NOMO-1 treated with dmso at 0.1 percent for 144 hours (cell line): ENCODE data around the gene SPOCK2.
"Not testable (repeated sequence)": the region's sequence is repeated elsewhere in the genome, so short reads cannot be mapped to it uniquely, and the experiment has no call there.

Source experiments
- DNase-seq: peaks from one replicate; lab custom pipeline; 2025; ENCODE audit not compliant: unreplicated experiment; lab: John Stamatoyannopoulos, UW

Gene SPOCK2, protein sequence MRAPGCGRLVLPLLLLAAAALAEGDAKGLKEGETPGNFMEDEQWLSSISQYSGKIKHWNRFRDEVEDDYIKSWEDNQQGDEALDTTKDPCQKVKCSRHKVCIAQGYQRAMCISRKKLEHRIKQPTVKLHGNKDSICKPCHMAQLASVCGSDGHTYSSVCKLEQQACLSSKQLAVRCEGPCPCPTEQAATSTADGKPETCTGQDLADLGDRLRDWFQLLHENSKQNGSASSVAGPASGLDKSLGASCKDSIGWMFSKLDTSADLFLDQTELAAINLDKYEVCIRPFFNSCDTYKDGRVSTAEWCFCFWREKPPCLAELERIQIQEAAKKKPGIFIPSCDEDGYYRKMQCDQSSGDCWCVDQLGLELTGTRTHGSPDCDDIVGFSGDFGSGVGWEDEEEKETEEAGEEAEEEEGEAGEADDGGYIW

DNA sequence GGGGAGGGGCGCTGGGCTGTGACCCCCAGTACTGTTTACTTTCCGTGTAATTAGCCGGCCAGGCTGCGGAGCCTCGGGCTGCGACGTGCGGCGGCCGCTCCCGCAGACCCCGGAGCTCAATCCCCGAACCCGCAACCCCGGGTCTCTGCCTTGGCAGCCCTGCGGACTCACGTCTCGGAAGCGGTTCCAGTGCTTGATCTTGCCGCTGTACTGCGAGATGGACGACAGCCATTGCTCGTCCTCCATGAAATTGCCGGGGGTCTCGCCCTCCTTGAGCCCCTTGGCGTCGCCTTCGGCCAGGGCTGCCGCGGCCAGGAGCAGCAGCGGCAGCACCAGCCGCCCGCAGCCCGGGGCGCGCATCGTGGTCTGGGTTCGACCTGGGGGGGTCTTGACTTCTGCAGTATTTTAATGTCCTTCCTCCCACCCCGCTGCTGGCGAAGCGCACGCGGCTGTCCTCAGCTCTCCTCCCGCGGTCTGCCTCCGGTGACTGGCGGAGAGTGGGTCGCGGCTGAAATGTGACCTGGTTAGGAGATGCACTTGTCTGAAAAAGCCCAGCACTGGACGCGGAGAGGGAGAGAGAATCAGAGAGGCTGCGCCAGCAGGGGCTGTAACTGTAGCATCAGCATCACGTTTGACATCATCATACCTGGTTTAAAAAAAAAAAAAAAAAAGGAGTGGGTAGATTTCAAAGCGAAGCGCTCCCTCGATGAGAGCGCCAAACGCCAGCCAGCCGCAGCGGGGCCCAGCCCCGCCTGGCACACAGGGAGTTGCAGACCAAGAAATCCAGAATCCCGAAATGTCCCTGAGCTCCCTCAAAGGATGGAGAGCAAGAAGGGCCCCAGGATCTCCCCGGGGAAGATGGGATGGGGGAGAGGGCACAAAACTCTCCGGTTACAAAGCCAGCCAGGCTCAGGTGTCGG lies at the start of gene SPOCK2:
Gene SPOCK2 (minus strand): TSS at position 583 of the 920 bp plus-strand sequence. CDS start 223 bp downstream, at position 360.
- DNase-seq, result no peak

- no peak for DNase-seq
Measured at GRCh38 chr10:72137583-72137982, 49.2 kb upstream of the SPOCK2 start.

- DNase-seq, result not testable (repeated sequence)
Measured at GRCh38 chr10:72136225-72136624, 47.9 kb upstream of the SPOCK2 start.

DNA sequence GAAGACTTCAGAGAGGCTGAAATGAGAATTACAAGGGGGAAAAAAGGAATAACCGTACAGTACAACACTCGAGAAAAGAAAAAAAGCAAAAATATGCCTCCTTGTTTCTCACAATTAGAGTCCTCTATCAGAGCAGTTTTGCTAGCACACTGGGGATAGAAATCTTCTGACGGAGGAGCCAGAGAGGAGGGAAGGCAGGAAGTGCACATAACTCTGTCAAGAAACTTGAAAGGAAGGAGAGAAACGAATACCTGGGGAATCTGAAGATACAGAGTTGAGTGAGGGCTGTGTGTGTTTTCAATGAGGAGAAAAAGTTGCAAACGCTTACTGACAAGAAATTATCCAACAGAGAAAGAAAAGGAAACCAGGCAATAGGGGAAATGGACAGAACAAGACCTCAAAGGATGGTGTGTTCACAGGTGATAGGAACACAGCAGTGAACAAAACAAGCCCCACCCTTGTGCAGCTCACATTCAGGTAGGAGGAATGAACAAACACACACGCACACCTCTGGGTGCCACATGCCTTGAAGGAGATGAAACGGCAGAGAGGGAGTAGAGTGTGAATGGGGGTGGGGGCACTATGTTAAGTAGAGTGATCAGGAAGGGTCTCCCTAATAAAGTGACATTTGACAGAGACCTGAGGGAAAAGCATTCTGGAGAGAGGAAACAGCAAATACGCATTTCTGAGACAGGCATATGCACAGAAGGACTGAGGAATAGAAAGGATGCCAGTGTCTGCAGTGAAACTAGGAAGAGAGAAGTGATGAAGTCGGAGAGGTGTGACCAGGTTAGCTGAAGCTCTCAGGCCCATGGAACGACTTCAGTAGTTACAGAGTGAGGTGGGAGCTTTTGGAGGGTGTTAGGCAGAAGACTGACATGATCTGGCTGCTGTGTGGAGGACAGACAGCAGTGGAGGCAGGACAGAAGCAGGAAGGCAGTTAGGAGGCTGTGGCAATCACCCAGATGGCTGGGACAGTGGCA lies 46.7 kb upstream of the SPOCK2 start:
- no peak for DNase-seq

DNA sequence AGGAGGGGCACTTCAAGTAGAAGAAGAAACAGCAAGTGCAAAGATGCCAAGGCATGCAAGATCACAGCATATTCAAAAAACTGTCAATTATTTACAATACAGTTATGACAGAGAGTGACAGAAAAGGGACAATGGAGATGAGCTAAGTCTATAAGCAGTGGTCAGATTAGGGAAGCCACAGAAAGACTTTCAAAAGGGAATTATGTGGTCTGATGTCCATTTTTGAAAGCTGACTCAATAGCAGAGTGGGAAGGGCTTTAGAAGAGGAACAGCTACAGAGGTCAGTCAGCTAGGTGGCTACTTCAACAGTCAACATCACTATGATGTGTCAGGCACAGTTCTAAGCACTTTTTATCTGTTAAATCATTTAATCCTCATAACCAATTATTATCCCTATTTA lies 45.2 kb upstream of the SPOCK2 start:
- DNase-seq, result no peak

DNA sequence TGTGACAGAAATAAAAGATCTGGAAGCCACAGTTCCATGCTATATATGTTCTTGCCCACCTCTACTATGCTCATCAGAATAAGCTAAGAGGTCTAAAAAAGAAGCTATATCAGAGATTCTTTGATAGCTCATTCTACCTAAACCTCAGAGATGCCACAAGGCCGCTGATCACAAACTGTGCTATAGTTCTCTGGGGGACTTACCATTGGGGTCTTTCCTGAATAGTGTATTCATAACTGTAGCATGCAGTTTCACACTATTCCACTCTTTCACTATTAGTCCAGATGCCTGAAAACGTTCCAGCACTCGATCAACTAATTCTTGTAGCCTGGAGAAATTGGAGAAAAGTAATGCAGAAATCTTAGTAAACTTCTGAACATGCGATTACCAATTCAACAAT lies 44.5 kb upstream of the SPOCK2 start:
- no peak for DNase-seq

DNA sequence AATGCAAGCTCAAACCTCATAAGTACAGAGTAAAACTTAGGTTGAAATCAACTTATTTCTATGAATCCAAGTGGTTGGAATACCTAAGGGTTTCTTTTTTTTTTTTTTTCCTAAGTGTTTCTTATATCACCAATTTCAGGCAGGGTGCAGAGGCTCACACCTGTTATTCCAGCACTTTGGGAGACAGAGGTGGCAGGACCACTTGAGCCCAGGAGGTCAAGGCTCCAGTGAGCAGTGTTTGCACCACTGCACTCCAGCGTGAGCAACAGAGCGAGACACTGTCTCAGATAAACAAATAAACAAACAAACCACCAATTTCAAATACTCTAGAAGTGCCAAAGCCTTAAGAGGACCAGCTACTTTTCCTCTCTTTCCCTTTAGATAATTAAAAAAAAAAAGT lies 39.2 kb upstream of the SPOCK2 start:
- DNase-seq, result no peak

DNA sequence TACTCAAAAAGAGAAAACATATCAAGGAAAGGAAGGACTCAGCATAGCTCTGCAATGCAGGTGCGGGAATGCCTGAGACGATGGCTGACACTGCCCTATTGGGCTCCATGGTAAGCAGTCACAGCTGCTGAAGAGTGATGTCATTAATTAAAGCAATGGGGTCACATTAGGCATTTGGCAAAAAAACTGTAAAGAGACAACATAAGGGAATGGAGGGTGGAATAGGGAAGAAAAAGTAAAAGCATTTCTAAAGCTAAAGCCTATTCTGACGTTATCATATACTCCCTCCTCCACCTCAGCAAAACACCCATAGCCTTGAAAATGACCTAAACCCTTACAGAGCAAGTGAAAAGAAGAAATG lies 38.5 kb upstream of the SPOCK2 start:
- no peak for DNase-seq

DNA sequence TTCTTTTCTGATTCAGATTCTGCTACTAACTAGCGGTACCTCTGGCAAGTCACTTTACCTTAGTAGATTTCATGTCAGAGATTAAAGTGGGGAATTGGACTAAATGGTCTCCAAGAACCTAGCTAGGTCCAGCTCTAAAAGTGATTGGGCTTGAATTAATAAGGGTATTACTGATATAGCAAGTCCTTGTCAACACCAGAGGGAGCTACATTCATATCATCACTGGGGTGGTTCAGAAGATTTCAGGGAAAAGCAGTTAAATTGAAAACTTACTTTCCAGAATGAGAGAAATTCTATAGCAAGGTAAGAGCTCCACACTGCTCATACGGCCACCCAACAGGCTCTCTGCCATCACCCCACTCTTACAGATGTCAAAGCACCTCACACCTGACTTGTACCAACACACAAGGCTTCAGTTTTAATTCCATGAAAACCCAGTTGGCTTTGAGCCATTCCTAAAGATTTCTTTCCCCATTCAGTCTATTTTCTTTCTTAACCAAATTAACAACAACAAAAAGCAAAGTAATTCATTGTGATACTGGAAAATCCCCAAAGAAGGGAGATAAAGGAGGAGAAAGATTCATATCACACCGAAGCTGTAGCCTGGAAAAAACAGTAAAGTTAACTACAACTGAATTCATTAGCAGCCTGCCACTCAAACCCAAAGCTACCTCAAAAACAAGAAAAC lies 38.0 kb upstream of the SPOCK2 start:
- DNase-seq, result no peak

DNA sequence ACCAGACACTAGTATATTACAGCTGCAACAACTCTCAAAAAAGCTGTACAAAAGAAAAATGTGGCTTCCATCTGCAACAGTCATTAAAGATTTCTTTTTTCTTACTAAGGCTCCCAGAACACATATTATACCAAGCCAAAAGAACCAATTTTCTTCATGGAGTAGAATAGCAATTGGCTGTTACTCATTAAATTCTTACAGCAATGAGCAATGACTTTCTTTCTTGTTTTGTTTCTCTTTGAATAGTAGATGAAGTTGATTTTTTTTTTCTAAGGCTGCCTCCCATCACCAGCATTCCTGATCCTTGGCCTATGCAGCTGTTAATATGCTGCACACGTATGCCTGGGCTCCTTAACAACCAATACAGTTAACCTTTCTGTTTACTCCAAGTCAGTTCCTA lies 36.6 kb upstream of the SPOCK2 start:
- no peak for DNase-seq

GRCh38 chr10:72124381-72124780 lies 36.0 kb upstream of the SPOCK2 start:
- DNase-seq, result no peak

GRCh38 chr10:72123616-72124015 lies 35.3 kb upstream of the SPOCK2 start:
- DNase-seq, result no peak

DNA sequence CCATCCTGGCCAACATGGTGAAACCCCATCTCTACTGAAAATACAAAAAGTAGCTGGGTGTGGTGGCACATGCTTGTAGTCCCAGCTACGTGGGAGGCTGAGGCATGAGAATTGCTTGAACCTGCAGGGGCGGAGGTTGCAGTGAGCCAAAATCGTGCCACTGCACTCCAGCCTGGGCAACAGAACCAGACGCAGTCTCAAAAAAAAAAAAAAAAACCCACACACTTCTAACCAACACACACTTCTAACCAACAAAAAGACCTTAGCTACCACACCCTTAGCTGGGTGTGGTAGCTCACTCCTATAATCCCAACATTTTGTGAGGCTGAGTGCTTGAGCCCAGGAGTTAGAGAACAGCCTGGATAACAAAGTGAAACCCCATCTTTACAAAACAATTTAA lies 33.9 kb upstream of the SPOCK2 start:
- no peak for DNase-seq

GRCh38 chr10:72121389-72121788 lies 33.0 kb upstream of the SPOCK2 start:
- no peak for DNase-seq

GRCh38 chr10:72116372-72116771 lies 28.0 kb upstream of the SPOCK2 start:
- DNase-seq, result no peak

GRCh38 chr10:72114706-72115450 lies 26.5 kb upstream of the SPOCK2 start:
- no peak for DNase-seq

- DNase-seq, result no peak
Measured at GRCh38 chr10:72110673-72111401, 22.5 kb upstream of the SPOCK2 start.

- DNase-seq, result no peak
Measured at GRCh38 chr10:72109636-72110157, 21.3 kb upstream of the SPOCK2 start.
